ENCODE data around the gene GINS3. TPM values are rescaled to one million over a fixed set of nuclear protein-coding genes. Genes with fewer than 3 reads are reported as not detected.

Gene GINS3
- total RNA-seq, 2 donors from 2014 or later, result 5.1 to 8.9 TPM

DNA sequence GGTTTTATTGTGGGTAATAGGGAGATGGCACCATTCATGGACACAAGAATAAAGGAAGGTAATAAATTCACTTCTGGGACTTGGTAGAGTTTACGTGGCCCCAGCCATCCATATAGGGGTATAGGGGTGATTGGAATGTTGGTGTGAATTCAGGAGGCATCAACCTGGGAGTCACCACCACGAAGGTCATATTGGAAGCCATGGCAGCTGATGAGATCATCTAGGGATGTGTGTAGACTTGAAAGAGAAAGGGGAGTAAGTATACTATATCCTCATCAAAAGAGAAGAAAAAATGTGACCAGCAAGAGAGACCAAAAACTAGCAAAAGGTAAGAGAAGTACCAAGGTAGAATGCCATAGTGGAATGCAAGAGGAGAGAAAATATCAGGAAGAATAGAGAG, 26.6 kb upstream of the GINS3 start:
- H3K27ac ChIP-seq, result no peak overlapping the region
- DNase-seq (ENCODE audit: low spot score), result no peak
- intact Hi-C loops (cut with DNase I), result no loop called here
- no peaks in the 10 kb centered on the region for H3K9me3 ChIP-seq
- no peaks in the 10 kb centered on the region for H3K36me3 ChIP-seq
- H3K27me3 ChIP-seq (replicated peaks; ENCODE audit: insufficient read depth), result no peaks in the 10 kb centered on the region
- TF ChIP-seq POLR2A (IDR thresholded peaks at IDR 0.05) (no peak), POLR2AphosphoS5 (IDR thresholded peaks at IDR 0.05) (no peak), CTCF (IDR thresholded peaks at IDR 0.05) (no peak)
- H3K4me1 ChIP-seq (replicated peaks), result no peaks in the 10 kb centered on the region
- WGBS, result 36% methylated on average over 2 of the region's 2 CpGs
- no peak overlapping the region for H3K4me3 ChIP-seq

GRCh38 chr16:58366247-58367031, 25.8 kb upstream of the GINS3 start:
- TF ChIP-seq CTCF (IDR thresholded peaks at IDR 0.05) (no peak), POLR2AphosphoS5 (IDR thresholded peaks at IDR 0.05) (no peak), POLR2A (IDR thresholded peaks at IDR 0.05) (no peak)
- 57% methylated on average over 5 of the region's 5 CpGs for WGBS

DNA sequence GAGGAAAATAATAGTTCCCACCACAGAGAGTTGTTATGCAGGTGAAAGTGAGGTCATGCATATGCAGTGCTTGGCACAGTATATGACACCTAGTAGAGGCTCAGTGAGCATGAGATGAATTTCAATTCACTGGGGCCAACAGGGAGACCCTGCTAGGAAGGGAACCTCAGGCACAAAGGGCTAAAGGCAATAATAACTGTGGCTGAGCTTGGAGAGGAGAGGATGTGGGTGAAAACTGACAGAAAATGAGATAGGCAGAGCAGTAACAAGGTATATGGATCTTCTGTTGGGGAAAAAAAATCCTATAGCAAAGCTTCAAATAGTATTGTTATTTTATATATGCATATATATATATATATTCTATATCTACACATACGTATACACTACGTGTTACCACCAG, 25.0 kb upstream of the GINS3 start:
- Histone ChIP-seq H3K27ac (no peak overlapping the region), H3K4me3 (no peak overlapping the region), H3K4me1 (replicated peaks) (no peaks in the 10 kb centered on the region), H3K36me3 (no peaks in the 10 kb centered on the region), H3K9me3 (no peaks in the 10 kb centered on the region), H3K27me3 (replicated peaks; ENCODE audit: insufficient read depth) (no peaks in the 10 kb centered on the region)
- no peak for DNase-seq (ENCODE audit: low spot score)
- 88% methylated on average over 2 of the region's 2 CpGs for WGBS
- no peak for TF ChIP-seq POLR2AphosphoS5 (IDR thresholded peaks at IDR 0.05)
- TF ChIP-seq POLR2A (IDR thresholded peaks at IDR 0.05), result no peak
- no peak for TF ChIP-seq CTCF (IDR thresholded peaks at IDR 0.05)
- intact Hi-C loops (cut with DNase I), result no loop called here

More at GRCh38 chr16:58366247-58367031, 25.8 kb upstream of the GINS3 start:
- Histone ChIP-seq H3K4me3 (no peak overlapping the region), H3K27me3 (replicated peaks; ENCODE audit: insufficient read depth) (no peaks in the 10 kb centered on the region), H3K27ac (no peak overlapping the region), H3K9me3 (no peaks in the 10 kb centered on the region), H3K4me1 (replicated peaks) (no peaks in the 10 kb centered on the region), H3K36me3 (no peaks in the 10 kb centered on the region)
- intact Hi-C loops (cut with DNase I), result no loop called here
- DNase-seq (ENCODE audit: low spot score), result no peak

DNA sequence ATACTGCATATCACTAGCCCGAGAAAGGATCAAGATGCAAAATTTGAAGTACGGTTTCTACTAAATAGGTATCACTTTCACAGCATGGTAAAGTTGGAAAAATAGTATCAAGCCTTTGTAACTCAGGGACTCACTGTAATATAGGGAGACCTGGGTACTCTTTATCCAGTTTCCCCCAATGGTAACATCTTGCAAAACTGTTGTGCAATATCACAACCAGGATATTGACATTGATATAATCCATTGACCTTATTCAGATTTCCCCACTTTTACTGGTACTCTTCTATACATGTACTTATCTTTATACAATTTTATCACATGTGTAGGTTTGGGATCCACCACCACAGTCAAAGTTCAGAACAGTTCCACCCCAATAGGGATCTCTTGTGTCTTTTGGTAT, 20.4 kb upstream of the GINS3 start:
- H3K4me1 ChIP-seq (replicated peaks), result no peaks in the 10 kb centered on the region
- H3K9me3 ChIP-seq, result no peaks in the 10 kb centered on the region
- no peaks in the 10 kb centered on the region for H3K36me3 ChIP-seq
- DNase-seq (ENCODE audit: low spot score), result no peak
- 93% methylated on average over 2 of the region's 2 CpGs for WGBS
- no peak overlapping the region for H3K4me3 ChIP-seq
- H3K27me3 ChIP-seq (replicated peaks; ENCODE audit: insufficient read depth), result no peaks in the 10 kb centered on the region
- intact Hi-C loops (cut with DNase I), result no loop called here
- TF ChIP-seq POLR2AphosphoS5 (IDR thresholded peaks at IDR 0.05) (no peak), POLR2A (IDR thresholded peaks at IDR 0.05) (no peak), CTCF (IDR thresholded peaks at IDR 0.05) (no peak)
- no peak overlapping the region for H3K27ac ChIP-seq

GRCh38 chr16:58375386-58375785, 16.9 kb upstream of the GINS3 start:
- TF ChIP-seq POLR2AphosphoS5 (IDR thresholded peaks at IDR 0.05) (no peak), CTCF (IDR thresholded peaks at IDR 0.05) (no peak), POLR2A (IDR thresholded peaks at IDR 0.05) (no peak)
- Histone ChIP-seq H3K4me1 (replicated peaks) (no peaks in the 10 kb centered on the region), H3K27me3 (replicated peaks; ENCODE audit: insufficient read depth) (no peaks in the 10 kb centered on the region), H3K9me3 (no peaks in the 10 kb centered on the region), H3K4me3 (no peak overlapping the region), H3K27ac (no peak overlapping the region), H3K36me3 (no peaks in the 10 kb centered on the region)
- no peak for DNase-seq (ENCODE audit: low spot score)
- intact Hi-C loops (cut with DNase I), result no loop called here
